HCT116 (cell line): ENCODE results near the gene ENTR1. TPM values are rescaled to one million over a fixed set of nuclear protein-coding genes. Genes with fewer than 3 reads are reported as not detected.

Experiments
- ATAC-seq: fragments of 200-7000 bp; cut with Tn5 transposase; 2 replicates; pipeline ENCODE4 v1.9.1; 2020; ENCODE audit warnings: mild to moderate bottlenecking, moderate library complexity
- BruUV-seq: library from RNA; stranded (reverse); fragments of 400-500 nt; replicated peaks from 2 replicates; lab custom pipeline; 2021; lab: Mats Ljungman, UMichigan
- CTCF ChIA-PET: fragments of 300-600 bp; sonication (Branson Sonifier 250); formaldehyde crosslinking; loops from one replicate; lab custom pipeline; 2021; ENCODE audit warnings: antibody characterized with exemption; lab: Charles Lee
- POLR2A ChIA-PET: fragments of 300-600, 350-600 bp; sonication (Branson Sonifier 250); formaldehyde crosslinking; loops from one replicate; lab custom pipeline; 2021; ENCODE audit warnings: antibody characterized with exemption; lab: Charles Lee
- RAD21 ChIA-PET, 2 experiments: fragments of 300-600 bp; sonication (Branson Sonifier 250); formaldehyde crosslinking; loops; one replicate each; lab custom pipeline; 2023; ENCODE audit warnings: low total read pairs in 2 of 2; ENCODE audit not compliant: uncharacterized antibody in 2 of 2, unreplicated experiment in 2 of 2, low non-redundant PET in 1 of 2; lab: Charles Lee
- DNase-seq: peaks from one replicate; pipeline ENCODE4 v3.0.0-alpha.2; 2010; ENCODE audit warnings: low read depth, low spot score
- H2AFZ ChIP-seq: fragments of 200-600 bp; shearing (Covaris generic), sonication (generic); 2 replicates; pipeline ENCODE4 v1.6.1; 2017; ENCODE audit warnings: low read depth, mixed run types, mixed read lengths, antibody characterized with exemption, low read length; ENCODE audit not compliant: poor library complexity, severe bottlenecking
- H3K27ac ChIP-seq: 2 replicates; pipeline ENCODE4 v1.5.1; 2012; ENCODE audit warnings: low read depth, low read length
- H3K27me3 ChIP-seq: fragments of 200-600 bp; sonication (generic); 2 replicates; pipeline ENCODE4 v1.6.1; 2016; ENCODE audit warnings: mixed run types, low read length, mixed read lengths; ENCODE audit not compliant: insufficient read depth
- H3K36me3 ChIP-seq, 2 experiments: fragments of 200-500 bp in 1 of 2; fragments of 200-600 bp in 1 of 2; sonication (Bioruptor generic) in 1 of 2; sonication (generic) in 1 of 2; 2 replicates each; pipeline versions ENCODE4 v1.5.1 to v1.6.1; 2014 to 2016; ENCODE audit warnings: low read length in 2 of 2, inconsistent platforms in 1 of 2, mixed read lengths in 1 of 2, mixed run types in 1 of 2; ENCODE audit not compliant: insufficient read depth in 2 of 2, control insufficient read depth in 1 of 2
- H3K4me1 ChIP-seq, 2 experiments: fragments of 200-600 bp in 1 of 2; sonication (generic) in 1 of 2; 2 replicates each; pipeline versions ENCODE4 v1.5.1 to v1.6.1; 2012 to 2017; ENCODE audit warnings: low read length in 2 of 2, inconsistent platforms in 1 of 2, mild to moderate bottlenecking in 1 of 2, mixed read lengths in 1 of 2, mixed run types in 1 of 2, moderate library complexity in 1 of 2; ENCODE audit not compliant: insufficient read depth in 2 of 2, control insufficient read depth in 1 of 2
- H3K4me2 ChIP-seq: fragments of 200-600 bp; sonication (generic); 2 replicates; pipeline ENCODE4 v1.6.1; 2017; ENCODE audit warnings: mixed run types, low read length, mixed read lengths
- H3K4me3 ChIP-seq, 2 experiments: fragments of 200-600 bp in 1 of 2; sonication (generic) in 1 of 2; replicated peaks in 1 of 2; 2 replicates each; pipeline ENCODE4 v1.5.1; 2011 to 2016; ENCODE audit warnings: low read length in 2 of 2, control low read depth in 1 of 2, low read depth in 1 of 2, mild to moderate bottlenecking in 1 of 2, mixed read lengths in 1 of 2, mixed run types in 1 of 2
- H3K79me2 ChIP-seq: fragments of 200-600 bp; sonication (generic); 2 replicates; pipeline ENCODE4 v1.6.1; 2017; ENCODE audit warnings: mild to moderate bottlenecking, mixed run types, low read length, moderate library complexity, mixed read lengths; ENCODE audit not compliant: insufficient read depth
- H3K9ac ChIP-seq: fragments of 200-600 bp; sonication (generic); 2 replicates; pipeline ENCODE4 v1.6.1; 2016; ENCODE audit warnings: low read length, mixed read lengths
- H3K9me2 ChIP-seq: fragments of 200-600 bp; sonication (generic), shearing (Covaris generic); 2 replicates; pipeline ENCODE4 v1.6.1; 2017; ENCODE audit warnings: mixed run types, mild to moderate bottlenecking, moderate library complexity; ENCODE audit not compliant: insufficient read depth
- H3K9me3 ChIP-seq, 2 experiments: fragments of 200-500 bp in 1 of 2; fragments of 200-600 bp in 1 of 2; sonication (Bioruptor generic) in 1 of 2; sonication (generic) in 1 of 2; 2 replicates each; pipeline ENCODE4 v1.6.1; 2014 to 2017; ENCODE audit warnings: low read length in 2 of 2, mixed read lengths in 2 of 2, inconsistent platforms in 1 of 2, low read depth in 1 of 2, mild to moderate bottlenecking in 1 of 2, mixed run types in 1 of 2, moderate library complexity in 1 of 2; ENCODE audit not compliant: control insufficient read depth in 1 of 2, insufficient read depth in 1 of 2
- H4K20me1 ChIP-seq: fragments of 200-600 bp; sonication (generic), shearing (Covaris generic); 2 replicates; pipeline ENCODE4 v1.6.1; 2017; ENCODE audit warnings: mixed run types, mild to moderate bottlenecking, moderate library complexity; ENCODE audit not compliant: insufficient read depth
- CBX3 ChIP-seq: IDR thresholded peaks from 2 replicates; pipeline ENCODE4 v1.6.1; 2012; ENCODE audit warnings: low read depth
- CEBPB ChIP-seq: IDR thresholded peaks from 2 replicates; pipeline ENCODE4 v1.6.1; 2012; ENCODE audit warnings: low read depth
- EGR1 ChIP-seq: IDR thresholded peaks from 2 replicates; pipeline ENCODE4 v1.6.1; 2012; ENCODE audit warnings: low read depth
- ELF1 ChIP-seq: IDR thresholded peaks from 2 replicates; pipeline ENCODE4 v1.6.1; 2012; ENCODE audit warnings: low read depth, borderline replicate concordance
- EZH2phosphoT487 ChIP-seq: fragments of 200-600 bp; IDR thresholded peaks from 2 replicates; pipeline ENCODE4 v1.6.1; 2018; ENCODE audit warnings: antibody characterized with exemption, borderline replicate concordance
- FOSL1 ChIP-seq: IDR thresholded peaks from 2 replicates; pipeline ENCODE4 v1.6.1; 2012; ENCODE audit warnings: low read depth
- JUND ChIP-seq: IDR thresholded peaks from 2 replicates; pipeline ENCODE4 v1.6.1; 2012
- POLR2AphosphoS5 ChIP-seq: IDR thresholded peaks from 2 replicates; pipeline ENCODE4 v1.6.1; 2011; ENCODE audit warnings: mild to moderate bottlenecking, low read depth, low read length, moderate library complexity
- RAD21 ChIP-seq: IDR thresholded peaks from 2 replicates; pipeline ENCODE4 v1.6.1; 2012; ENCODE audit warnings: low read depth, mild to moderate bottlenecking
- SIN3A ChIP-seq: IDR thresholded peaks from 2 replicates; pipeline ENCODE4 v1.6.1; 2012; ENCODE audit warnings: low read depth
- SP1 ChIP-seq: IDR thresholded peaks from 2 replicates; pipeline ENCODE4 v1.6.1; 2012; ENCODE audit warnings: low read depth
- TCF7L2 ChIP-seq: IDR thresholded peaks from 2 replicates; pipeline ENCODE4 v1.7.0; 2011; ENCODE audit warnings: borderline replicate concordance, inconsistent platforms; ENCODE audit not compliant: insufficient read depth, insufficient read length; ENCODE audit errors: extremely low read depth
- YY1 ChIP-seq: IDR thresholded peaks from 2 replicates; pipeline ENCODE4 v1.6.1; 2011; ENCODE audit warnings: low read length, low read depth, moderate library complexity, mild to moderate bottlenecking; ENCODE audit not compliant: insufficient replicate concordance; ENCODE audit errors: extremely low read depth
- ZNF274 ChIP-seq: fragments of 200-500 bp; sonication (Bioruptor generic); IDR thresholded peaks from 2 replicates; pipeline ENCODE4 v1.6.1; 2014; ENCODE audit warnings: mild to moderate bottlenecking, low read depth, low read length, inconsistent platforms
- intact Hi-C: fragments of 100-400 bp; cut with micrococcal nuclease; formaldehyde crosslinking; loops from 2 replicates; pipeline ENCODE4 v1.10.0; 2022
- total RNA-seq: library from RNA; stranded (reverse); gene quantifications from one replicate; pipeline ENCODE4 v1.2.1, GENCODE V29; 2021; ENCODE audit not compliant: unreplicated experiment
- TF ChIP-seq, protein P1 (sequence below): IDR thresholded peaks from 2 replicates; pipeline ENCODE4 v1.6.1; 2012
- TF ChIP-seq, protein P2 (sequence below): IDR thresholded peaks from 2 replicates; pipeline ENCODE4 v1.6.1; 2011; ENCODE audit warnings: mild to moderate bottlenecking, low read length, moderate library complexity; ENCODE audit not compliant: insufficient replicate concordance; ENCODE audit errors: extremely low read depth
- TF ChIP-seq, protein P3 (sequence below), 3 experiments: fragments of 200-600 bp in 1 of 3; sonication (generic) in 1 of 3; IDR thresholded peaks in 2 of 3; conservative IDR thresholded peaks in 1 of 3; 2 replicates each; pipeline ENCODE4 v1.5.1; 2012 to 2017; ENCODE audit warnings: low read depth in 2 of 3, low read length in 2 of 3, antibody characterized with exemption in 1 of 3, borderline replicate concordance in 1 of 3, control low read depth in 1 of 3, mild to moderate bottlenecking in 1 of 3, mixed read lengths in 1 of 3, mixed run types in 1 of 3, moderate library complexity in 1 of 3; ENCODE audit not compliant: insufficient read depth in 1 of 3
- TF ChIP-seq, protein P4 (sequence below): IDR thresholded peaks from 2 replicates; pipeline ENCODE4 v1.6.1; 2012

Gene ENTR1
- total RNA-seq, 1 experiment from 2014 or later = 119 TPM

DNA sequence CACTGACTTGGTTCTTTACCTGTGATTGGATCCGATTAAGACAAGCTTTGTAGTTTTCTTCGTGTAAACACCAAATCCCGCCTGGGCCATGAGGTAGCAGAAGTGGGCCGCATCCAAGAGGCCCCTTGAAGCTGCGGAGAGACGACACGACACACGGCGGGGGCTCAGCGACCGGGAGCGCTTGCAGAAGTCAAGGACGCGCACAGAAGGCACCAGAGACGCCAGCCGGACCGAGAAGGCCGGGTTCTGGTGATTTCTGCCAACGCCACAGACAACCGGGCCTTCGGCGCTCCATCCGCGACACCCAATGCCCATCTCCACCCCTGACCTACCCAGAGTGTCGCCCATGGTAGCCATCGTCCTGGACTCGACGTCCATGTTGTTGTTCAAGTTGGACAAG lies 49.0 kb upstream of the ENTR1 start:
- Histone ChIP-seq H3K27ac (no peak overlapping the region; the same call in 1 of the 2 replicates), H3K4me3 (no peak overlapping the region), H3K9ac (no peak overlapping the region), H3K4me1 (no peaks in the 10 kb centered on the region), H3K9me3 (no peaks in the 10 kb centered on the region), H3K36me3 (peaks cover 55 to 59% of the 10 kb centered on the region in 2 experiments), H3K9me2 (no peaks in the 10 kb centered on the region), H4K20me1 (no peaks in the 10 kb centered on the region; the same call in 1 of the 2 replicates), H3K27me3 (no peaks in the 10 kb centered on the region), H2AFZ (no peak overlapping the region), H3K4me2 (no peak overlapping the region), H3K79me2 (0 out of 2 replicates have a peak, but pooled peaks cover 11% of the 10 kb centered on the region)
- intact Hi-C loops = no loop called here
- TF ChIP-seq SIN3A (no peak), CEBPB (no peak), SP1 (no peak), TCF7L2 (no peak), EGR1 (no peak), EZH2phosphoT487 (no peak), FOSL1 (no peak), JUND (no peak), RAD21 (no peak), ZNF274 (no peak), POLR2AphosphoS5 (no peak), CBX3 (no peak), ELF1 (no peak), YY1 (no peak)
- TF ChIP-seq, protein P1, sequence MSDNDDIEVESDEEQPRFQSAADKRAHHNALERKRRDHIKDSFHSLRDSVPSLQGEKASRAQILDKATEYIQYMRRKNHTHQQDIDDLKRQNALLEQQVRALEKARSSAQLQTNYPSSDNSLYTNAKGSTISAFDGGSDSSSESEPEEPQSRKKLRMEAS = no peak
- TF ChIP-seq, protein P2, sequence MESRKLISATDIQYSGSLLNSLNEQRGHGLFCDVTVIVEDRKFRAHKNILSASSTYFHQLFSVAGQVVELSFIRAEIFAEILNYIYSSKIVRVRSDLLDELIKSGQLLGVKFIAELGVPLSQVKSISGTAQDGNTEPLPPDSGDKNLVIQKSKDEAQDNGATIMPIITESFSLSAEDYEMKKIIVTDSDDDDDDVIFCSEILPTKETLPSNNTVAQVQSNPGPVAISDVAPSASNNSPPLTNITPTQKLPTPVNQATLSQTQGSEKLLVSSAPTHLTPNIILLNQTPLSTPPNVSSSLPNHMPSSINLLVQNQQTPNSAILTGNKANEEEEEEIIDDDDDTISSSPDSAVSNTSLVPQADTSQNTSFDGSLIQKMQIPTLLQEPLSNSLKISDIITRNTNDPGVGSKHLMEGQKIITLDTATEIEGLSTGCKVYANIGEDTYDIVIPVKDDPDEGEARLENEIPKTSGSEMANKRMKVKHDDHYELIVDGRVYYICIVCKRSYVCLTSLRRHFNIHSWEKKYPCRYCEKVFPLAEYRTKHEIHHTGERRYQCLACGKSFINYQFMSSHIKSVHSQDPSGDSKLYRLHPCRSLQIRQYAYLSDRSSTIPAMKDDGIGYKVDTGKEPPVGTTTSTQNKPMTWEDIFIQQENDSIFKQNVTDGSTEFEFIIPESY = no peak
- TF ChIP-seq, protein P3, sequence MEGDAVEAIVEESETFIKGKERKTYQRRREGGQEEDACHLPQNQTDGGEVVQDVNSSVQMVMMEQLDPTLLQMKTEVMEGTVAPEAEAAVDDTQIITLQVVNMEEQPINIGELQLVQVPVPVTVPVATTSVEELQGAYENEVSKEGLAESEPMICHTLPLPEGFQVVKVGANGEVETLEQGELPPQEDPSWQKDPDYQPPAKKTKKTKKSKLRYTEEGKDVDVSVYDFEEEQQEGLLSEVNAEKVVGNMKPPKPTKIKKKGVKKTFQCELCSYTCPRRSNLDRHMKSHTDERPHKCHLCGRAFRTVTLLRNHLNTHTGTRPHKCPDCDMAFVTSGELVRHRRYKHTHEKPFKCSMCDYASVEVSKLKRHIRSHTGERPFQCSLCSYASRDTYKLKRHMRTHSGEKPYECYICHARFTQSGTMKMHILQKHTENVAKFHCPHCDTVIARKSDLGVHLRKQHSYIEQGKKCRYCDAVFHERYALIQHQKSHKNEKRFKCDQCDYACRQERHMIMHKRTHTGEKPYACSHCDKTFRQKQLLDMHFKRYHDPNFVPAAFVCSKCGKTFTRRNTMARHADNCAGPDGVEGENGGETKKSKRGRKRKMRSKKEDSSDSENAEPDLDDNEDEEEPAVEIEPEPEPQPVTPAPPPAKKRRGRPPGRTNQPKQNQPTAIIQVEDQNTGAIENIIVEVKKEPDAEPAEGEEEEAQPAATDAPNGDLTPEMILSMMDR (IDR thresholded peaks at IDR 0.05 in 2 of 3, conservative IDR thresholded peaks at IDR 0.05 in 1 of 3; ENCODE audit: borderline replicate concordance in 1 of 3, insufficient read depth in 1 of 3, low read depth in 2 of 3, low read length in 2 of 3) = no peak
- TF ChIP-seq, protein P4, sequence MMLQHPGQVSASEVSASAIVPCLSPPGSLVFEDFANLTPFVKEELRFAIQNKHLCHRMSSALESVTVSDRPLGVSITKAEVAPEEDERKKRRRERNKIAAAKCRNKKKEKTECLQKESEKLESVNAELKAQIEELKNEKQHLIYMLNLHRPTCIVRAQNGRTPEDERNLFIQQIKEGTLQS = no peak
- no TSS peak for BruUV-seq
- DNase-seq (no peak), ATAC-seq (no peak)
- POLR2A ChIA-PET = no interaction called here
- CTCF ChIA-PET = no interaction called here
- RAD21 ChIA-PET = no interaction called here
